H9 (cell line): Measurements from ENCODE around the gene CD320. TPM values are rescaled to one million over a fixed set of nuclear protein-coding genes. Genes with fewer than 3 reads are reported as not detected.

ENCODE experiments used
- DNase-seq: peaks from one replicate; pipeline ENCODE4 v3.0.0-alpha.2; 2017
- H2AFZ ChIP-seq: one replicate; pipeline ENCODE4 v1.6.1; 2013; ENCODE audit warnings: mild to moderate bottlenecking, low read length, control low read depth, moderate library complexity
- H2AK5ac ChIP-seq: 2 replicates; pipeline ENCODE4 v1.6.1; 2013; ENCODE audit warnings: low read length, control low read depth, mixed read lengths; ENCODE audit not compliant: insufficient read length
- H2BK120ac ChIP-seq: one replicate; pipeline ENCODE4 v1.6.1; 2013; ENCODE audit warnings: low read depth, mild to moderate bottlenecking, low read length, control low read depth, inconsistent platforms; ENCODE audit not compliant: poor library complexity, severe bottlenecking
- H2BK12ac ChIP-seq: 2 replicates; pipeline ENCODE4 v1.6.1; 2013; ENCODE audit warnings: low read length, control low read depth, mixed read lengths, low read depth; ENCODE audit not compliant: insufficient read length
- H2BK15ac ChIP-seq: 2 replicates; pipeline ENCODE4 v1.6.1; 2013; ENCODE audit warnings: low read depth, low read length, control low read depth
- H2BK20ac ChIP-seq: one replicate; pipeline ENCODE4 v1.6.1; 2013; ENCODE audit warnings: low read depth, mild to moderate bottlenecking, low read length, control low read depth, inconsistent platforms; ENCODE audit not compliant: poor library complexity, severe bottlenecking
- H2BK5ac ChIP-seq: 2 replicates; pipeline ENCODE4 v1.6.1; 2013; ENCODE audit warnings: low read length, control low read depth, mixed read lengths; ENCODE audit not compliant: insufficient read length
- H3K14ac ChIP-seq: 2 replicates; pipeline ENCODE4 v1.6.1; 2013; ENCODE audit warnings: low read length, control low read depth; ENCODE audit not compliant: insufficient read depth
- H3K18ac ChIP-seq: 2 replicates; pipeline ENCODE4 v1.6.1; 2013; ENCODE audit warnings: low read depth, mild to moderate bottlenecking, mixed read lengths, low read length, control low read depth; ENCODE audit not compliant: insufficient read length
- H3K23ac ChIP-seq: 2 replicates; pipeline ENCODE4 v1.6.1; 2013; ENCODE audit warnings: low read length, control low read depth, mixed read lengths, low read depth; ENCODE audit not compliant: insufficient read length
- H3K23me2 ChIP-seq: 2 replicates; pipeline ENCODE4 v1.6.1; 2013; ENCODE audit warnings: low read depth, mild to moderate bottlenecking, mixed read lengths, low read length, control low read depth; ENCODE audit not compliant: insufficient read length, poor library complexity, severe bottlenecking
- H3K27ac ChIP-seq: 2 replicates; pipeline ENCODE4 v1.5.1; 2013; ENCODE audit warnings: low read length, control low read depth, mixed read lengths, low read depth; ENCODE audit not compliant: insufficient read length
- H3K27me3 ChIP-seq: 2 replicates; pipeline ENCODE4 v1.6.1; 2013; ENCODE audit warnings: low read length, control low read depth, inconsistent platforms; ENCODE audit not compliant: insufficient read depth
- H3K4ac ChIP-seq: 2 replicates; pipeline ENCODE4 v1.6.1; 2013; ENCODE audit warnings: low read depth, mild to moderate bottlenecking, control low read depth, inconsistent platforms, low read length, moderate library complexity
- H3K4me1 ChIP-seq: 2 replicates; pipeline ENCODE4 v1.6.1; 2013; ENCODE audit warnings: low read length, control low read depth, inconsistent platforms; ENCODE audit not compliant: insufficient read depth
- H3K4me2 ChIP-seq: 2 replicates; pipeline ENCODE4 v1.6.1; 2013; ENCODE audit warnings: low read length, control low read depth, mixed read lengths; ENCODE audit not compliant: insufficient read length, insufficient read depth
- H3K56ac ChIP-seq: 2 replicates; pipeline ENCODE4 v1.6.1; 2013; ENCODE audit warnings: low read depth, mild to moderate bottlenecking, mixed read lengths, low read length, control low read depth; ENCODE audit not compliant: insufficient read length
- H3K79me1 ChIP-seq: 2 replicates; pipeline ENCODE4 v1.6.1; 2013; ENCODE audit warnings: low read depth, mild to moderate bottlenecking, moderate library complexity, low read length, control low read depth, inconsistent platforms; ENCODE audit not compliant: insufficient read depth, poor library complexity, severe bottlenecking
- H3K79me2 ChIP-seq: 2 replicates; pipeline ENCODE4 v1.6.1; 2013; ENCODE audit warnings: low read length, control low read depth, inconsistent platforms; ENCODE audit not compliant: insufficient read depth
- H3K9ac ChIP-seq: 2 replicates; pipeline ENCODE4 v1.6.1; 2013; ENCODE audit warnings: low read length, control low read depth, mixed read lengths; ENCODE audit not compliant: insufficient read length; ENCODE audit errors: extremely low read depth
- H3K9me3 ChIP-seq: one replicate; pipeline ENCODE4 v1.6.1; 2013; ENCODE audit warnings: low read depth, low read length, inconsistent platforms; ENCODE audit not compliant: control insufficient read depth
- H3T11ph ChIP-seq: one replicate; pipeline ENCODE4 v1.6.1; 2013; ENCODE audit warnings: mild to moderate bottlenecking, low read length, control low read depth, inconsistent platforms
- H4K20me1 ChIP-seq: one replicate; pipeline ENCODE4 v1.6.1; 2013; ENCODE audit not compliant: control insufficient read depth, insufficient read length, insufficient read depth
- H4K5ac ChIP-seq: 2 replicates; pipeline ENCODE4 v1.6.1; 2013; ENCODE audit warnings: low read depth, mild to moderate bottlenecking, mixed read lengths, low read length, control low read depth; ENCODE audit not compliant: insufficient read length
- H4K8ac ChIP-seq: replicated peaks from 2 replicates; pipeline ENCODE4 v1.6.1; 2013; ENCODE audit warnings: low read length, control low read depth, mixed read lengths, low read depth; ENCODE audit not compliant: insufficient read length
- H4K91ac ChIP-seq: 2 replicates; pipeline ENCODE4 v1.6.1; 2013; ENCODE audit warnings: low read depth, mild to moderate bottlenecking, moderate library complexity, mixed read lengths, low read length, control low read depth; ENCODE audit not compliant: insufficient read length
- H3K27ac Mint-ChIP-seq, 3 experiments: 2 replicates in 2 of 3; 3 replicates in 1 of 3; pipeline ENCODE4 v1.8.0; 2020 to 2021; ENCODE audit warnings: mixed read lengths in 3 of 3, mild to moderate bottlenecking in 1 of 3, moderate library complexity in 1 of 3
- H3K27me3 Mint-ChIP-seq: 2 replicates; pipeline ENCODE4 v1.8.0; 2021; ENCODE audit warnings: low read depth, mild to moderate bottlenecking, moderate library complexity, mixed read lengths
- H3K36me3 Mint-ChIP-seq, 3 experiments: 2 replicates in 2 of 3; 3 replicates in 1 of 3; pipeline ENCODE4 v1.8.0; 2020 to 2021; ENCODE audit warnings: low read depth in 3 of 3, mixed read lengths in 3 of 3; ENCODE audit not compliant: insufficient read depth in 1 of 3
- H3K4me1 Mint-ChIP-seq, 2 experiments: 2 replicates each; pipeline ENCODE4 v1.8.0; 2020; ENCODE audit warnings: mixed read lengths in 2 of 2
- H3K4me3 Mint-ChIP-seq, 2 experiments: 2 replicates in 1 of 2; 3 replicates in 1 of 2; pipeline ENCODE4 v1.8.0; 2020 to 2021; ENCODE audit warnings: mild to moderate bottlenecking in 2 of 2, mixed read lengths in 2 of 2, moderate library complexity in 1 of 2
- H3K9me3 Mint-ChIP-seq, 2 experiments: 2 replicates in 1 of 2; 3 replicates in 1 of 2; pipeline ENCODE4 v1.8.0; 2020; ENCODE audit warnings: mild to moderate bottlenecking in 2 of 2, mixed read lengths in 2 of 2, moderate library complexity in 1 of 2
- WGBS: extraction: QIAGEN DNeasy Blood & Tissue Kit; methylation state at CpG from one replicate; pipeline ENCODE4 v1.1.7; 2013; ENCODE audit warnings: missing lambda C conversion rate, low lambda C conversion rate, mixed read lengths; ENCODE audit not compliant: insufficient read length; ENCODE audit errors: extremely low coverage; 5-methylcytosine and 5-hydroxymethylcytosine counted together
- total RNA-seq: library from RNA; stranded (reverse); gene quantifications from 2 replicates; pipeline ENCODE4 v1.2.1, GENCODE V29; 2021
- TF ChIP-seq, protein P1 (sequence below): fragments of 200-600 bp; sonication (generic); conservative IDR thresholded peaks from 3 replicates; pipeline ENCODE4 v1.8.0; 2021; ENCODE audit warnings: antibody characterized with exemption, mild to moderate bottlenecking

The CD320 gene
- total RNA-seq, 1 experiment from 2014 or later, result 72.1 TPM

- peak within 1 kb of the TSS; percentile 41 for H4K5ac ChIP-seq
- WGBS, result no CpG with 5 or more reads among the region's 72 CpGs
- H3K4me1 ChIP-seq, result no peaks in the 10 kb centered on the region; the same call in 1 of the 2 replicates
- no peak within 1 kb of the TSS for H2BK15ac ChIP-seq
- H3K36me3 Mint-ChIP-seq, result peaks cover 14 to 36% (median 24%) of the 10 kb centered on the region in 3 experiments
- H3K79me2 ChIP-seq, result peaks cover 5% of the 10 kb centered on the region; the same call in 1 of the 2 replicates
- H2AK5ac ChIP-seq, result no peak within 1 kb of the TSS
- peak within 1 kb of the TSS; percentile 43 for H4K8ac ChIP-seq
- no peaks in the 10 kb centered on the region for H3K79me1 ChIP-seq
- H2BK20ac ChIP-seq, result no peak within 1 kb of the TSS
- no peaks in the 10 kb centered on the region for H3K9me3 ChIP-seq
- H3K23ac ChIP-seq, result no peak within 1 kb of the TSS
- peak within 1 kb of the TSS; percentile 35 for H3K27ac ChIP-seq
- no peak within 1 kb of the TSS for H3T11ph ChIP-seq
- H2BK12ac ChIP-seq, result peak within 1 kb of the TSS; percentile 55
- peak within 1 kb of the TSS; percentile 66 for H3K18ac ChIP-seq
- H2BK120ac ChIP-seq, result no peak within 1 kb of the TSS
- H3K27ac Mint-ChIP-seq, result peak within 1 kb of the TSS; percentile 98 to 100 (median 99)
- TF ChIP-seq, protein P1, sequence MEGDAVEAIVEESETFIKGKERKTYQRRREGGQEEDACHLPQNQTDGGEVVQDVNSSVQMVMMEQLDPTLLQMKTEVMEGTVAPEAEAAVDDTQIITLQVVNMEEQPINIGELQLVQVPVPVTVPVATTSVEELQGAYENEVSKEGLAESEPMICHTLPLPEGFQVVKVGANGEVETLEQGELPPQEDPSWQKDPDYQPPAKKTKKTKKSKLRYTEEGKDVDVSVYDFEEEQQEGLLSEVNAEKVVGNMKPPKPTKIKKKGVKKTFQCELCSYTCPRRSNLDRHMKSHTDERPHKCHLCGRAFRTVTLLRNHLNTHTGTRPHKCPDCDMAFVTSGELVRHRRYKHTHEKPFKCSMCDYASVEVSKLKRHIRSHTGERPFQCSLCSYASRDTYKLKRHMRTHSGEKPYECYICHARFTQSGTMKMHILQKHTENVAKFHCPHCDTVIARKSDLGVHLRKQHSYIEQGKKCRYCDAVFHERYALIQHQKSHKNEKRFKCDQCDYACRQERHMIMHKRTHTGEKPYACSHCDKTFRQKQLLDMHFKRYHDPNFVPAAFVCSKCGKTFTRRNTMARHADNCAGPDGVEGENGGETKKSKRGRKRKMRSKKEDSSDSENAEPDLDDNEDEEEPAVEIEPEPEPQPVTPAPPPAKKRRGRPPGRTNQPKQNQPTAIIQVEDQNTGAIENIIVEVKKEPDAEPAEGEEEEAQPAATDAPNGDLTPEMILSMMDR, result no peak; the same call in 2 of the 3 replicates
- peak within 1 kb of the TSS; percentile 91 for H3K14ac ChIP-seq
- no peaks in the 10 kb centered on the region for H4K20me1 ChIP-seq
- H4K91ac ChIP-seq, result peak within 1 kb of the TSS; percentile 55
- peak within 1 kb of the TSS; percentile 97 for H3K9ac ChIP-seq
- H3K27me3 Mint-ChIP-seq, result no peaks in the 10 kb centered on the region; the same call in 1 of the 2 replicates
- peaks cover 18 to 29% of the 10 kb centered on the region in 2 experiments for H3K4me1 Mint-ChIP-seq
- peak within 1 kb of the TSS; percentile 96 for H3K4me2 ChIP-seq
- peaks cover 6% of the 10 kb centered on the region for H3K23me2 ChIP-seq
- H3K27me3 ChIP-seq, result no peaks in the 10 kb centered on the region
- no peaks in the 10 kb centered on the region; a peak in 2 of 5 replicates for H3K9me3 Mint-ChIP-seq
- peak; percentile 94 for DNase-seq
- peak within 1 kb of the TSS; percentile 32 for H2BK5ac ChIP-seq
- no peak within 1 kb of the TSS for H2AFZ ChIP-seq
- peak within 1 kb of the TSS; percentile 96 to 98 for H3K4me3 Mint-ChIP-seq
- peak within 1 kb of the TSS; percentile 19 for H3K56ac ChIP-seq
- peak within 1 kb of the TSS; percentile 87 for H3K4ac ChIP-seq
Observed at GRCh38 chr19:8321067-8321985, 13.2 kb upstream of the CD320 start, which contains the start of the genes NDUFA7 and RPS28. Gene NDUFA7, minus strand, starts transcription at chr19:8321375. Its CDS starts 17 bp downstream, at chr19:8321358. Gene RPS28, plus strand, starts transcription at chr19:8321496. Its CDS starts 35 bp downstream, at chr19:8321531.
